Measurements from ENCODE around the gene CDK9.

DNA sequence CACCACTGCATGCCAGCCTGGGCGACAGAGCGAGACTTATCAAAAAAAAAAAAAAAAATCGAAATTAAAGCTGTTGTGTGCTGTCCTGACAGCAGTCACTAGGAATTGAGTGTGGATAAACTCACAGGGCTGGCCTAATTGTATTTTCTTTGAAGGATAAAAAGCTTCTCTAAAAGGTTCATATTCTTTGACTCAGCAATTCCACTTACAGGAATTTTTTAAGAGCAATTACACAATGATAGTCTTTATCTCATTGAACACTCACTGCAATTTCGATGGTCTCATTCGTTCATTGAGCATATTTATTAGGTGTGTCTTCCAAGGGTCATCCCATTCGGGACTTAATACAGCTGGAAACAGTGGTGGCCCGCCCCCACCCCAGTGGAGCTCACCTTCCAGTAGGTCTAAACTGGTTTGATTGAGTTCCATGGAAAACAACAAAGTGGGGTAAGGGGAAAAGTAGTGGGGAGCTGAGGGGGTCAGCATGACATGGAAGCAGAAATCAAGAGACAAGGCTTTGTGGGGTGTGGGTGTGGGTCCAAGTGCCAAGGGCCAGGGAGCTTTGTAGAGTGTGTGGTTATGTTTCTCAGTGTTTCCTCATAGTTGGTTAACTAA is 6.7 kb downstream of the CDK9 start:
- TF ChIP-seq, protein P1, sequence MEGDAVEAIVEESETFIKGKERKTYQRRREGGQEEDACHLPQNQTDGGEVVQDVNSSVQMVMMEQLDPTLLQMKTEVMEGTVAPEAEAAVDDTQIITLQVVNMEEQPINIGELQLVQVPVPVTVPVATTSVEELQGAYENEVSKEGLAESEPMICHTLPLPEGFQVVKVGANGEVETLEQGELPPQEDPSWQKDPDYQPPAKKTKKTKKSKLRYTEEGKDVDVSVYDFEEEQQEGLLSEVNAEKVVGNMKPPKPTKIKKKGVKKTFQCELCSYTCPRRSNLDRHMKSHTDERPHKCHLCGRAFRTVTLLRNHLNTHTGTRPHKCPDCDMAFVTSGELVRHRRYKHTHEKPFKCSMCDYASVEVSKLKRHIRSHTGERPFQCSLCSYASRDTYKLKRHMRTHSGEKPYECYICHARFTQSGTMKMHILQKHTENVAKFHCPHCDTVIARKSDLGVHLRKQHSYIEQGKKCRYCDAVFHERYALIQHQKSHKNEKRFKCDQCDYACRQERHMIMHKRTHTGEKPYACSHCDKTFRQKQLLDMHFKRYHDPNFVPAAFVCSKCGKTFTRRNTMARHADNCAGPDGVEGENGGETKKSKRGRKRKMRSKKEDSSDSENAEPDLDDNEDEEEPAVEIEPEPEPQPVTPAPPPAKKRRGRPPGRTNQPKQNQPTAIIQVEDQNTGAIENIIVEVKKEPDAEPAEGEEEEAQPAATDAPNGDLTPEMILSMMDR (IDR thresholded peaks at IDR 0.05 in 8 of 11, conservative IDR thresholded peaks at IDR 0.05 in 3 of 11) = no peak
- no peak for TF ChIP-seq POLR2A (IDR thresholded peaks at IDR 0.05)

Measured in spleen (tissue), 7 donors.